ENCODE measurements around the gene SLC19A1.
A peak's percentile ranks its signal among the peaks of the same experiment; 100 is the strongest.

SLC19A1 gene

GRCh38 chr21:45557616-45558043 is 15.4 kb upstream of the SLC19A1 start:
- H3K4me3 Mint-ChIP-seq: no peak overlapping the region
- peaks cover 9% of the 10 kb centered on the region for H3K4me1 Mint-ChIP-seq
- no peak overlapping the region for H3K27ac Mint-ChIP-seq
- no peaks in the 10 kb centered on the region for H3K36me3 Mint-ChIP-seq
- no peaks in the 10 kb centered on the region for H3K9me3 Mint-ChIP-seq
- DNase-seq (ENCODE audit: low spot score in 2 of 2) (no peak), ATAC-seq (ENCODE audit: low read depth) (no peak)
- peaks cover 4% of the 10 kb centered on the region for H3K27me3 Mint-ChIP-seq

- no peak overlapping the region for H3K27ac Mint-ChIP-seq
- ATAC-seq (ENCODE audit: low read depth): no peak
- H3K27me3 Mint-ChIP-seq: peaks cover 2% of the 10 kb centered on the region
- peaks cover 12% of the 10 kb centered on the region for H3K4me1 Mint-ChIP-seq
- peak overlapping the region; percentile 29 for H3K4me3 Mint-ChIP-seq
- no peaks in the 10 kb centered on the region for H3K36me3 Mint-ChIP-seq
- no peak for DNase-seq (ENCODE audit: low spot score in 2 of 2)
- no peaks in the 10 kb centered on the region for H3K9me3 Mint-ChIP-seq
Measured at GRCh38 chr21:45556645-45557615, 14.7 kb upstream of the SLC19A1 start.

GRCh38 chr21:45556302-45556644 is 14.0 kb upstream of the SLC19A1 start:
- H3K4me1 Mint-ChIP-seq: peaks cover 18% of the 10 kb centered on the region
- H3K27ac Mint-ChIP-seq: no peak overlapping the region
- ATAC-seq (ENCODE audit: low read depth): no peak
- H3K36me3 Mint-ChIP-seq: no peaks in the 10 kb centered on the region
- DNase-seq (ENCODE audit: low spot score in 2 of 2): no peak
- H3K4me3 Mint-ChIP-seq: peak overlapping the region; percentile 78
- no peaks in the 10 kb centered on the region for H3K9me3 Mint-ChIP-seq
- H3K27me3 Mint-ChIP-seq: peaks cover 2% of the 10 kb centered on the region

GRCh38 chr21:45555557-45556301 is 13.5 kb upstream of the SLC19A1 start:
- Mint-ChIP-seq H3K36me3 (no peaks in the 10 kb centered on the region), H3K4me3 (peak overlapping the region; percentile 78), H3K9me3 (no peaks in the 10 kb centered on the region), H3K27ac (no peak overlapping the region), H3K4me1 (peaks cover 24% of the 10 kb centered on the region), H3K27me3 (peaks cover 2% of the 10 kb centered on the region)
- ATAC-seq (ENCODE audit: low read depth) (peak; percentile 62), DNase-seq (ENCODE audit: low spot score in 2 of 2) (peak in 1 of 2 donors; percentile 56)

GRCh38 chr21:45555251-45555556 is 13.0 kb upstream of the SLC19A1 start:
- H3K4me3 Mint-ChIP-seq: peak overlapping the region; percentile 41
- H3K27me3 Mint-ChIP-seq: no peaks in the 10 kb centered on the region
- DNase-seq (ENCODE audit: low spot score in 2 of 2) (no peak), ATAC-seq (ENCODE audit: low read depth) (no peak)
- no peak overlapping the region for H3K27ac Mint-ChIP-seq
- no peaks in the 10 kb centered on the region for H3K36me3 Mint-ChIP-seq
- H3K9me3 Mint-ChIP-seq: no peaks in the 10 kb centered on the region
- peaks cover 29% of the 10 kb centered on the region for H3K4me1 Mint-ChIP-seq

GRCh38 chr21:45554477-45555175 is 12.4 kb upstream of the SLC19A1 start:
- H3K4me1 Mint-ChIP-seq: peaks cover 32% of the 10 kb centered on the region
- no peaks in the 10 kb centered on the region for H3K27me3 Mint-ChIP-seq
- peak overlapping the region; percentile 95 for H3K27ac Mint-ChIP-seq
- no peaks in the 10 kb centered on the region for H3K36me3 Mint-ChIP-seq
- ATAC-seq (ENCODE audit: low read depth): peak; percentile 64
- H3K4me3 Mint-ChIP-seq: peak overlapping the region; percentile 98
- DNase-seq (ENCODE audit: low spot score in 2 of 2): peak; percentile 97 to 99
- H3K9me3 Mint-ChIP-seq: no peaks in the 10 kb centered on the region

- peaks cover 38% of the 10 kb centered on the region for H3K4me1 Mint-ChIP-seq
- DNase-seq (ENCODE audit: low spot score in 2 of 2) (no peak), ATAC-seq (ENCODE audit: low read depth) (no peak)
- H3K9me3 Mint-ChIP-seq: no peaks in the 10 kb centered on the region
- H3K27ac Mint-ChIP-seq: no peak overlapping the region
- H3K27me3 Mint-ChIP-seq: no peaks in the 10 kb centered on the region
- H3K4me3 Mint-ChIP-seq: peak overlapping the region; percentile 46
- no peaks in the 10 kb centered on the region for H3K36me3 Mint-ChIP-seq
Measured at GRCh38 chr21:45552696-45553391, 10.6 kb upstream of the SLC19A1 start.

GRCh38 chr21:45551783-45552695 is 9.8 kb upstream of the SLC19A1 start:
- H3K27ac Mint-ChIP-seq: peak overlapping the region; percentile 62

GRCh38 chr21:45551316-45551715 is 9.1 kb upstream of the SLC19A1 start:
- ATAC-seq (ENCODE audit: low read depth) (no peak), DNase-seq (ENCODE audit: low spot score in 2 of 2) (no peak)
- Mint-ChIP-seq H3K27ac (peak overlapping the region; percentile 62), H3K4me1 (peaks cover 33% of the 10 kb centered on the region), H3K27me3 (no peaks in the 10 kb centered on the region), H3K36me3 (no peaks in the 10 kb centered on the region), H3K4me3 (peak overlapping the region; percentile 85), H3K9me3 (no peaks in the 10 kb centered on the region)

More at GRCh38 chr21:45551783-45552695, 9.8 kb upstream of the SLC19A1 start:
- Mint-ChIP-seq H3K9me3 (no peaks in the 10 kb centered on the region), H3K4me3 (peak overlapping the region; percentile 85), H3K27me3 (no peaks in the 10 kb centered on the region), H3K4me1 (peaks cover 38% of the 10 kb centered on the region), H3K36me3 (no peaks in the 10 kb centered on the region)
- DNase-seq (ENCODE audit: low spot score in 2 of 2) (no peak), ATAC-seq (ENCODE audit: low read depth) (no peak)

- Mint-ChIP-seq H3K36me3 (no peaks in the 10 kb centered on the region), H3K27me3 (no peaks in the 10 kb centered on the region), H3K9me3 (no peaks in the 10 kb centered on the region), H3K4me3 (peak overlapping the region; percentile 85), H3K27ac (peak overlapping the region; percentile 62), H3K4me1 (peaks cover 33% of the 10 kb centered on the region)
- ATAC-seq (ENCODE audit: low read depth) (peak; percentile 62), DNase-seq (ENCODE audit: low spot score in 2 of 2) (peak in 1 of 2 donors; percentile 42)
Measured at GRCh38 chr21:45550522-45551210, 8.4 kb upstream of the SLC19A1 start.

GRCh38 chr21:45549626-45550463 is 7.6 kb upstream of the SLC19A1 start:
- DNase-seq (ENCODE audit: low spot score in 2 of 2): no peak

More at GRCh38 chr21:45549626-45550463, 7.6 kb upstream of the SLC19A1 start:
- Mint-ChIP-seq H3K4me3 (peak overlapping the region; percentile 85), H3K4me1 (peaks cover 33% of the 10 kb centered on the region), H3K9me3 (no peaks in the 10 kb centered on the region), H3K27me3 (no peaks in the 10 kb centered on the region), H3K27ac (peak overlapping the region; percentile 62), H3K36me3 (no peaks in the 10 kb centered on the region)
- ATAC-seq (ENCODE audit: low read depth): no peak
